Naive thymus-derived CD8-positive, alpha-beta T cell (primary cell): Measurements from ENCODE around the gene SSB. TPM values are rescaled to one million over a fixed set of nuclear protein-coding genes. Genes with fewer than 3 reads are reported as not detected.
A peak's percentile ranks its signal among the peaks of the same experiment; 100 is the strongest.

Experiments
- ATAC-seq, 2 donors: fragments of 150-1000 bp; cut with Tn5 transposase in 1 of 2; sonication (Bioruptor Pico), chemical (Tn5 transposase) in 1 of 2; 1 replicate in 1 of 2; 2 replicates in 1 of 2; pipeline ENCODE4 v1.10.0; 2021; ENCODE audit warnings: mild to moderate bottlenecking in 2 of 2, moderate library complexity in 2 of 2
- POLR2A ChIA-PET: fragments of 350-600 bp; sonication (Branson Sonifier 250); formaldehyde crosslinking; loops from one replicate; lab custom pipeline; 2021; ENCODE audit warnings: antibody characterized with exemption; lab: Charles Lee
- DNase-seq, 10 donors: peaks; one replicate each; pipeline versions ENCODE4 v3.0.0 to v3.0.0-alpha.2; 2020 to 2022
- H3K27ac Mint-ChIP-seq, 10 donors: one replicate each; pipeline ENCODE4 v1.8.0; 2020 to 2022; ENCODE audit warnings: mild to moderate bottlenecking in 10 of 10, mixed read lengths in 10 of 10, moderate library complexity in 4 of 10, inconsistent platforms in 1 of 10
- H3K27me3 Mint-ChIP-seq, 5 donors: one replicate each; pipeline ENCODE4 v1.8.0; 2021 to 2022; ENCODE audit warnings: mixed read lengths in 5 of 5
- H3K36me3 Mint-ChIP-seq, 3 donors: one replicate each; pipeline ENCODE4 v1.8.0; 2020 to 2022; ENCODE audit warnings: mixed read lengths in 3 of 3, mild to moderate bottlenecking in 2 of 3, inconsistent platforms in 1 of 3
- H3K4me1 Mint-ChIP-seq, 4 donors: one replicate each; pipeline ENCODE4 v1.8.0; 2021 to 2022; ENCODE audit warnings: mixed read lengths in 4 of 4
- H3K4me3 Mint-ChIP-seq, 10 donors: one replicate each; pipeline ENCODE4 v1.8.0; 2020 to 2022; ENCODE audit warnings: mild to moderate bottlenecking in 10 of 10, mixed read lengths in 10 of 10, moderate library complexity in 6 of 10, inconsistent platforms in 1 of 10
- H3K9me3 Mint-ChIP-seq, 9 donors: one replicate each; pipeline ENCODE4 v1.8.0; 2020 to 2022; ENCODE audit warnings: mixed read lengths in 9 of 9, mild to moderate bottlenecking in 3 of 9, inconsistent platforms in 1 of 9, moderate library complexity in 1 of 9
- polyA plus RNA-seq, 3 donors: library from polyadenylated mRNA; unstranded; fragments of 300-500 nt; fragmentation: Illumina TruSeq; gene quantifications; one replicate each; pipeline ENCODE4 v1.2.3, GENCODE V29; 2021
- total RNA-seq, 8 experiments: library from RNA in 2 of 8; stranded (reverse) in 2 of 8; gene quantifications; one replicate each; pipeline ENCODE4 v1.2.3 and lab custom pipeline; 2021 to 2026

The SSB gene
- total and polyA plus RNA-seq, 5 experiments from 2014 or later, result 110 to 153 (median 124) TPM

- Mint-ChIP-seq H3K27me3 (peaks cover 0 to 22% (median 14%) of the 10 kb centered on the region in 5 donors), H3K4me3 (peak overlapping the region; percentile 70 to 90 (median 80)), H3K4me1 (peaks cover 4 to 16% (median 12%) of the 10 kb centered on the region in 4 donors), H3K27ac (peak overlapping the region in 4 of 10 donors; percentile 45 to 72 (median 50)), H3K9me3 (no peaks in the 10 kb centered on the region), H3K36me3 (no peaks in the 10 kb centered on the region)
- peak; percentile 82 to 84 for ATAC-seq
- DNase-seq, result peak in 9 of 10 donors; percentile 17 to 62 (median 25)
- POLR2A ChIA-PET, result no interaction called here
These were observed 30.2 kb upstream of the SSB start for GRCh38 chr2:169768262-169768995.

GRCh38 chr2:169771021-169771420 lies 27.6 kb upstream of the SSB start:
- Mint-ChIP-seq H3K9me3 (no peaks in the 10 kb centered on the region), H3K4me3 (no peak overlapping the region), H3K36me3 (no peaks in the 10 kb centered on the region), H3K4me1 (peaks cover 6 to 16% (median 12%) of the 10 kb centered on the region in 4 donors), H3K27me3 (peaks cover 0 to 22% (median 14%) of the 10 kb centered on the region in 5 donors), H3K27ac (no peak overlapping the region)
- POLR2A ChIA-PET, result no interaction called here
- no peak for DNase-seq
- ATAC-seq, result no peak

- POLR2A ChIA-PET, result no interaction called here
- H3K27ac Mint-ChIP-seq, result no peak overlapping the region
- peaks cover 6 to 16% (median 12%) of the 10 kb centered on the region in 4 donors for H3K4me1 Mint-ChIP-seq
- H3K9me3 Mint-ChIP-seq, result no peaks in the 10 kb centered on the region
- ATAC-seq, result no peak
- H3K4me3 Mint-ChIP-seq, result no peak overlapping the region
- DNase-seq, result no peak
- no peaks in the 10 kb centered on the region for H3K36me3 Mint-ChIP-seq
- H3K27me3 Mint-ChIP-seq, result peaks cover 0 to 22% (median 14%) of the 10 kb centered on the region in 5 donors
These were observed 27.1 kb upstream of the SSB start for GRCh38 chr2:169771612-169772011.

- no peak for DNase-seq
- no peaks in the 10 kb centered on the region for H3K36me3 Mint-ChIP-seq
- peaks cover 0 to 16% (median 9%) of the 10 kb centered on the region in 5 donors for H3K27me3 Mint-ChIP-seq
- H3K9me3 Mint-ChIP-seq, result no peaks in the 10 kb centered on the region
- peaks cover 4 to 8% (median 6%) of the 10 kb centered on the region in 4 donors for H3K4me1 Mint-ChIP-seq
- POLR2A ChIA-PET, result no interaction called here
- no peak for ATAC-seq
- no peak overlapping the region for H3K4me3 Mint-ChIP-seq
- no peak overlapping the region for H3K27ac Mint-ChIP-seq
These were observed 26.0 kb upstream of the SSB start for GRCh38 chr2:169772651-169773050.

GRCh38 chr2:169775354-169775753 lies 23.3 kb upstream of the SSB start:
- Mint-ChIP-seq H3K27ac (no peak overlapping the region), H3K9me3 (no peaks in the 10 kb centered on the region), H3K4me1 (peaks cover 0 to 2% (median 0%) of the 10 kb centered on the region in 4 donors), H3K4me3 (no peak overlapping the region), H3K27me3 (peaks cover 0 to 5% (median 1%) of the 10 kb centered on the region in 5 donors), H3K36me3 (no peaks in the 10 kb centered on the region)
- DNase-seq (no peak), ATAC-seq (no peak)
- POLR2A ChIA-PET, result no interaction called here

GRCh38 chr2:169775765-169776164 lies 22.9 kb upstream of the SSB start:
- H3K27ac Mint-ChIP-seq, result peak overlapping the region in 1 of 10 donors; percentile 62
- ATAC-seq, result no peak
- peaks cover 0 to 2% (median 0%) of the 10 kb centered on the region in 4 donors for H3K4me1 Mint-ChIP-seq
- POLR2A ChIA-PET, result no interaction called here
- DNase-seq, result no peak
- H3K9me3 Mint-ChIP-seq, result no peaks in the 10 kb centered on the region
- H3K4me3 Mint-ChIP-seq, result no peak overlapping the region
- peaks cover 0 to 5% (median 1%) of the 10 kb centered on the region in 5 donors for H3K27me3 Mint-ChIP-seq
- H3K36me3 Mint-ChIP-seq, result no peaks in the 10 kb centered on the region

GRCh38 chr2:169776252-169776761 lies 22.4 kb upstream of the SSB start:
- ATAC-seq (no peak), DNase-seq (no peak)
- Mint-ChIP-seq H3K27me3 (peaks cover 0 to 5% (median 1%) of the 10 kb centered on the region in 5 donors), H3K4me3 (no peak overlapping the region), H3K4me1 (peaks cover 0 to 2% (median 0%) of the 10 kb centered on the region in 4 donors), H3K9me3 (no peaks in the 10 kb centered on the region), H3K27ac (no peak overlapping the region), H3K36me3 (no peaks in the 10 kb centered on the region)
- POLR2A ChIA-PET, result no interaction called here

- Mint-ChIP-seq H3K36me3 (no peaks in the 10 kb centered on the region), H3K27ac (no peak overlapping the region), H3K9me3 (no peaks in the 10 kb centered on the region), H3K4me3 (no peak overlapping the region), H3K4me1 (peaks cover 0 to 2% (median 0%) of the 10 kb centered on the region in 4 donors), H3K27me3 (peaks cover 0 to 6% (median 2%) of the 10 kb centered on the region in 5 donors)
- no peak for ATAC-seq
- POLR2A ChIA-PET, result no interaction called here
- DNase-seq, result no peak
These were observed 20.2 kb upstream of the SSB start for GRCh38 chr2:169778446-169778845.

GRCh38 chr2:169781249-169782013 lies 17.2 kb upstream of the SSB start:
- ATAC-seq (no peak), DNase-seq (no peak)
- Mint-ChIP-seq H3K4me1 (no peaks in the 10 kb centered on the region), H3K27ac (no peak overlapping the region), H3K4me3 (no peak overlapping the region), H3K36me3 (no peaks in the 10 kb centered on the region), H3K27me3 (peaks cover 0 to 8% (median 2%) of the 10 kb centered on the region in 5 donors), H3K9me3 (no peaks in the 10 kb centered on the region)
- POLR2A ChIA-PET, result interaction anchor here (0.6 kb wide), 1 partner anchor 136 kb away, joined by 3 read pairs; no protein-coding TSS in a partner anchor

GRCh38 chr2:169782513-169782912 lies 16.2 kb upstream of the SSB start:
- Mint-ChIP-seq H3K36me3 (no peaks in the 10 kb centered on the region), H3K9me3 (no peaks in the 10 kb centered on the region), H3K4me3 (no peak overlapping the region), H3K27me3 (peaks cover 0 to 8% (median 2%) of the 10 kb centered on the region in 5 donors), H3K27ac (no peak overlapping the region), H3K4me1 (no peaks in the 10 kb centered on the region)
- ATAC-seq, result no peak
- DNase-seq, result no peak
- POLR2A ChIA-PET, result no interaction called here

GRCh38 chr2:169790581-169790980 lies 8.1 kb upstream of the SSB start:
- Mint-ChIP-seq H3K9me3 (no peaks in the 10 kb centered on the region), H3K4me1 (peaks cover 3 to 7% (median 5%) of the 10 kb centered on the region in 4 donors), H3K27me3 (peaks cover 10 to 28% (median 14%) of the 10 kb centered on the region in 5 donors), H3K27ac (no peak overlapping the region), H3K36me3 (no peaks in the 10 kb centered on the region), H3K4me3 (no peak overlapping the region)
- DNase-seq (no peak), ATAC-seq (no peak)
- POLR2A ChIA-PET, result no interaction called here

GRCh38 chr2:169795181-169795580 lies 3.5 kb upstream of the SSB start:
- Mint-ChIP-seq H3K36me3 (no peaks in the 10 kb centered on the region), H3K9me3 (no peaks in the 10 kb centered on the region), H3K4me1 (peaks cover 0 to 17% (median 4%) of the 10 kb centered on the region in 4 donors), H3K4me3 (no peak overlapping the region), H3K27ac (no peak overlapping the region), H3K27me3 (peaks cover 0 to 3% (median under 1%) of the 10 kb centered on the region in 5 donors)
- DNase-seq (no peak), ATAC-seq (no peak)
- POLR2A ChIA-PET, result no interaction called here

- H3K27me3 Mint-ChIP-seq, result peaks cover 0 to 2% (median 0%) of the 10 kb centered on the region in 5 donors
- POLR2A ChIA-PET, result no interaction called here
- peak overlapping the region in 3 of 10 donors; percentile 7 to 35 (median 25) for H3K27ac Mint-ChIP-seq
- ATAC-seq, result no peak
- H3K4me3 Mint-ChIP-seq, result peak overlapping the region in 2 of 10 donors; percentile 23 to 42
- H3K9me3 Mint-ChIP-seq, result no peaks in the 10 kb centered on the region
- H3K36me3 Mint-ChIP-seq, result peaks cover 0 to 3% (median 0%) of the 10 kb centered on the region in 3 donors
- no peak for DNase-seq
- H3K4me1 Mint-ChIP-seq, result peaks cover 0 to 27% (median 9%) of the 10 kb centered on the region in 4 donors
These were observed 2.2 kb upstream of the SSB start for GRCh38 chr2:169796441-169796840.
